ENCODE measurements around the gene TMUB1. TPM values are rescaled to one million over a fixed set of nuclear protein-coding genes. Genes with fewer than 3 reads are reported as not detected.

The TMUB1 gene
- total RNA-seq, 1 experiment from 2014 or later, result 45.4 TPM

DNA sequence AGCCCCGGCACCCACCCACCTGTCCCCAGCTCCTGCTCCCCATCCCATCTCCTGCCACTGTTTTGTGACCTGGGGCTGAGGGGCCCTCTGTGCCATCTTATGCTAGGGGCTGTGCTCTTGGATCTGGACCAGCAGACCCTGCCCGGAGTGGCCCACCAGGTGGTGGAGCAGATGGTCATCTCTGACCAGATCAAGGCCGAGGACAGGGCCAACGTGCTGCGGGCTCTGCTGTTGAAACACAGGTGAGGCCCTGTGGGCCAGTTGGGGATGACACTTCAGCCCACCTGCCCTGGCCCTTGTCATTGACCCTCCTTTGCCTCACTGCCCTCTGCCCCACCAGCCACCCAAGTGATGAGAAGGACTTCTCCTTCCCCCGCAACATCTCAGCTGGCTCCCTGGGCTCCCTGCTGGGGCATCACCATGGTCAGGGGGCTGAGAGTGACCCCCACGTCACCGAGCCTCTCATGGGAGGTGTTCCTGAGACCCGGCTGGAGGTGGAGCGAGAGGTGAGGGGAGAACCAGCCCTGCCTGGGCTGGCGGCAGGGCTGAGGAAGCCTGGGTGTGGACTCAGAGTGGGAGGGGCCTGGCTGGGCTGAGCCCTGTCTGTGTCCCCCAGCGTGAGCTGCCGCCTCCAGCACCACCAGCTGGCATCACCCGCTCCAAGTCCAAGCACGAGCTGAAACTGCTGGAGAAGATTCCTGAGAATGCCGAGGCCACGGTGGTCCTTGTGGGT, 13.3 kb downstream of the TMUB1 start:
- no peaks in the 10 kb centered on the region for H3K27me3 Mint-ChIP-seq (ENCODE audit: low read depth)
- Histone ChIP-seq H4K5ac (ENCODE audit: insufficient read length, low read depth, low read length) (no peak overlapping the region), H3K14ac (ENCODE audit: insufficient read depth, low read length) (no peak overlapping the region), H4K20me1 (ENCODE audit: control insufficient read depth, insufficient read depth, insufficient read length) (no peaks in the 10 kb centered on the region), H2BK5ac (ENCODE audit: insufficient read length, low read length) (no peak overlapping the region), H3K79me1 (ENCODE audit: insufficient read depth, low read depth, low read length, poor library complexity, severe bottlenecking) (no peaks in the 10 kb centered on the region), H2BK15ac (ENCODE audit: low read depth, low read length) (no peak overlapping the region), H3K4me1 (ENCODE audit: insufficient read depth, low read length) (no peaks in the 10 kb centered on the region; the same call in 1 of the 2 replicates), H3K9ac (ENCODE audit: extremely low read depth, insufficient read length, low read length) (no peak overlapping the region), H3K23ac (ENCODE audit: insufficient read length, low read depth, low read length) (no peak overlapping the region), H3K4ac (ENCODE audit: low read depth, low read length) (no peak overlapping the region), H3K4me2 (ENCODE audit: insufficient read depth, insufficient read length, low read length) (no peak overlapping the region), H2AFZ (ENCODE audit: low read length) (no peak overlapping the region), H4K91ac (ENCODE audit: insufficient read length, low read depth, low read length) (no peak overlapping the region), H3K23me2 (ENCODE audit: insufficient read length, low read depth, low read length, poor library complexity, severe bottlenecking) (no peaks in the 10 kb centered on the region), H3K27me3 (ENCODE audit: insufficient read depth, low read length) (no peaks in the 10 kb centered on the region), H3K9me3 (ENCODE audit: control insufficient read depth, low read depth, low read length) (no peaks in the 10 kb centered on the region), H3K79me2 (ENCODE audit: insufficient read depth, low read length) (no peaks in the 10 kb centered on the region), H3K27ac (ENCODE audit: insufficient read length, low read depth, low read length) (no peak overlapping the region), H3K18ac (ENCODE audit: insufficient read length, low read depth, low read length) (no peak overlapping the region), H2AK5ac (ENCODE audit: insufficient read length, low read length) (no peak overlapping the region), H4K8ac (replicated peaks; ENCODE audit: insufficient read length, low read depth, low read length) (no peak overlapping the region), H3K56ac (ENCODE audit: insufficient read length, low read depth, low read length) (no peak overlapping the region), H2BK12ac (ENCODE audit: insufficient read length, low read depth, low read length) (no peak overlapping the region), H3T11ph (ENCODE audit: low read length) (no peak overlapping the region), H2BK20ac (ENCODE audit: low read depth, low read length, poor library complexity, severe bottlenecking) (no peak overlapping the region), H2BK120ac (ENCODE audit: low read depth, low read length, poor library complexity, severe bottlenecking) (no peak overlapping the region)
- TF ChIP-seq, protein P1, sequence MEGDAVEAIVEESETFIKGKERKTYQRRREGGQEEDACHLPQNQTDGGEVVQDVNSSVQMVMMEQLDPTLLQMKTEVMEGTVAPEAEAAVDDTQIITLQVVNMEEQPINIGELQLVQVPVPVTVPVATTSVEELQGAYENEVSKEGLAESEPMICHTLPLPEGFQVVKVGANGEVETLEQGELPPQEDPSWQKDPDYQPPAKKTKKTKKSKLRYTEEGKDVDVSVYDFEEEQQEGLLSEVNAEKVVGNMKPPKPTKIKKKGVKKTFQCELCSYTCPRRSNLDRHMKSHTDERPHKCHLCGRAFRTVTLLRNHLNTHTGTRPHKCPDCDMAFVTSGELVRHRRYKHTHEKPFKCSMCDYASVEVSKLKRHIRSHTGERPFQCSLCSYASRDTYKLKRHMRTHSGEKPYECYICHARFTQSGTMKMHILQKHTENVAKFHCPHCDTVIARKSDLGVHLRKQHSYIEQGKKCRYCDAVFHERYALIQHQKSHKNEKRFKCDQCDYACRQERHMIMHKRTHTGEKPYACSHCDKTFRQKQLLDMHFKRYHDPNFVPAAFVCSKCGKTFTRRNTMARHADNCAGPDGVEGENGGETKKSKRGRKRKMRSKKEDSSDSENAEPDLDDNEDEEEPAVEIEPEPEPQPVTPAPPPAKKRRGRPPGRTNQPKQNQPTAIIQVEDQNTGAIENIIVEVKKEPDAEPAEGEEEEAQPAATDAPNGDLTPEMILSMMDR (conservative IDR thresholded peaks at IDR 0.05), result no peak
- H3K36me3 Mint-ChIP-seq (ENCODE audit: insufficient read depth in 1 of 3, low read depth in 3 of 3), result peaks cover 44 to 73% (median 68%) of the 10 kb centered on the region in 3 experiments; a peak in 6 of 7 replicates
- no peak overlapping the region for H3K4me3 Mint-ChIP-seq
- WGBS (ENCODE audit: extremely low coverage, insufficient read length, low lambda C conversion rate), result no CpG with 5 or more reads among the region's 17 CpGs
- DNase-seq, result no peak
- peaks cover 11% of the 10 kb centered on the region in 2 experiments for H3K4me1 Mint-ChIP-seq
- no peaks in the 10 kb centered on the region; a peak in 1 of 5 replicates for H3K9me3 Mint-ChIP-seq
- peak overlapping the region in 1 of 3 experiments; percentile 70; a peak in 1 of 7 replicates for H3K27ac Mint-ChIP-seq

Measured in H9 (cell line).